Urinary bladder (tissue), 4 donors: ENCODE data around the gene AHDC1. TPM values are rescaled to one million over a fixed set of nuclear protein-coding genes. Genes with fewer than 3 reads are reported as not detected.
A peak's percentile ranks its signal among the peaks of the same experiment; 100 is the strongest.

Experiments
- DNase-seq: peaks from one replicate; pipeline ENCODE4 v3.0.0-alpha.2; 2015; ENCODE audit errors: extremely low spot score
- H3K27ac ChIP-seq: one replicate; pipeline ENCODE4 v1.5.1; 2013; ENCODE audit warnings: low read depth, mild to moderate bottlenecking, moderate library complexity
- H3K36me3 ChIP-seq: one replicate; pipeline ENCODE4 v1.6.1; 2013; ENCODE audit warnings: mild to moderate bottlenecking, moderate library complexity; ENCODE audit not compliant: insufficient read depth
- H3K4me1 ChIP-seq: one replicate; pipeline ENCODE4 v1.6.1; 2013; ENCODE audit warnings: mild to moderate bottlenecking, moderate library complexity; ENCODE audit not compliant: insufficient read depth
- H3K4me3 ChIP-seq: one replicate; pipeline ENCODE4 v1.5.1; 2013; ENCODE audit warnings: low read depth, low read length
- WGBS: extraction: QIAGEN DNeasy Blood & Tissue Kit; methylation state at CpG from one replicate; pipeline ENCODE4 v1.1.7; 2013; 5-methylcytosine and 5-hydroxymethylcytosine counted together
- polyA plus RNA-seq: library from polyadenylated mRNA; stranded (reverse); fragments of 200-250 nt; gene quantifications from one replicate; pipeline ENCODE4 v1.2.3, GENCODE V29; 2013
- total RNA-seq: library from RNA; depleted of rRNA; stranded (reverse); fragments of >200 nt; gene quantifications from one replicate; pipeline ENCODE4 v1.2.3, GENCODE V29; 2014
- donor health status: healthy with polysubstance abuse.
- donor health status: healthy.

Gene AHDC1
- total and polyA plus RNA-seq, 2 donors, result 19.0 to 44.8 TPM

DNA sequence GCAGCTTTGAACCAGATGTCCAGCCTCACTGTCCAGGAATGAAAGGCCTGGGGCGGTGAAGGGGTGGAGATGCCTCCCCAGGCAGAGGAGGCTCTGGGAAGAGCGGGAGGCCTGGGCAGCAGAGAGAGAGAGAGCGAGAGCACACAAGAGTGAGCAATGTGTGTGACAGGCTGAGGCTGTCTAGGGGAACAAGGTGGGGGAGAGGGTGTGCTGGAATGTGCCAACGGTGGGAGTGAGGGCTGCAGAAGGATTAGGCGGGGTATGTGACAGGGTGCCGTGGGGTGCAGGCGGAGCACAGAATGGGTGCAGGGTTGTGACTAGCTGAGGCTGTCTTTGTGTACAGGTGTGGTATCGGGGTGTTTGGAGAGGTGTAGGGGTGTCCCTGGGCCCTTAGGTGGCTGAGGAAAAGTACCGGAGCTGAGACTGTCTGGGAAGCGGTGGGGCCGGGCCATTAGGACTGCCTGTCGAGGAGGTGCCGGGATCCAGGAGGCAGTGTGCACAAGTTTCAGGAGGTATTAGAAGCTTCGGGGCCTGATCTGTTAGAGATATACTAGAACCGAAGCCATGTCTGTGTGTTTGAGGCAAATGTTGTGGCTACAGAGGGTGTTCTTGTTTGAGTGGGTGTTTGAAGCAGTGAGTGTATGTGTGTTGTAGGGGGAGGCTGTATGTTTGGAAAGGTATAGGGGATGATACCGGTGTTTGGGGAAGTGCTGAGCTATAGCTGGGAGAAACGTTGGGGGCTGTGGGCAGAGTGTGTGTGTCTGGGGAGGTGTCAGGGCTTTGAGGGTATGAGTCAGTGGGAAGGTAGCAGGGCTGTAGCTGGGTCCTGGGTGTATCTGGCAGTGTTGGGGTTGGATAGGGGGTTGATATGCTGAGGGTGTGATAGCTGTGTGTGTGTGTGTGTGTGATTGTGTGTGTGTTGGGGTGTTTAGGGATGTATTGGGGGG, 9.1 kb downstream of the AHDC1 start:
- H3K4me3 ChIP-seq, result no peak overlapping the region
- DNase-seq, result no peak
- 46% methylated on average over 17 of the region's 17 CpGs for WGBS
- H3K27ac ChIP-seq, result no peak overlapping the region
- H3K4me1 ChIP-seq, result no peaks in the 10 kb centered on the region
- no peaks in the 10 kb centered on the region for H3K36me3 ChIP-seq

GRCh38 chr1:27593678-27594563, 10.0 kb downstream of the AHDC1 start:
- Histone ChIP-seq H3K4me1 (no peaks in the 10 kb centered on the region), H3K27ac (peak overlapping the region; percentile 30), H3K36me3 (no peaks in the 10 kb centered on the region), H3K4me3 (no peak overlapping the region)
- 52% methylated on average over 8 of the region's 8 CpGs for WGBS
- DNase-seq, result no peak

DNA sequence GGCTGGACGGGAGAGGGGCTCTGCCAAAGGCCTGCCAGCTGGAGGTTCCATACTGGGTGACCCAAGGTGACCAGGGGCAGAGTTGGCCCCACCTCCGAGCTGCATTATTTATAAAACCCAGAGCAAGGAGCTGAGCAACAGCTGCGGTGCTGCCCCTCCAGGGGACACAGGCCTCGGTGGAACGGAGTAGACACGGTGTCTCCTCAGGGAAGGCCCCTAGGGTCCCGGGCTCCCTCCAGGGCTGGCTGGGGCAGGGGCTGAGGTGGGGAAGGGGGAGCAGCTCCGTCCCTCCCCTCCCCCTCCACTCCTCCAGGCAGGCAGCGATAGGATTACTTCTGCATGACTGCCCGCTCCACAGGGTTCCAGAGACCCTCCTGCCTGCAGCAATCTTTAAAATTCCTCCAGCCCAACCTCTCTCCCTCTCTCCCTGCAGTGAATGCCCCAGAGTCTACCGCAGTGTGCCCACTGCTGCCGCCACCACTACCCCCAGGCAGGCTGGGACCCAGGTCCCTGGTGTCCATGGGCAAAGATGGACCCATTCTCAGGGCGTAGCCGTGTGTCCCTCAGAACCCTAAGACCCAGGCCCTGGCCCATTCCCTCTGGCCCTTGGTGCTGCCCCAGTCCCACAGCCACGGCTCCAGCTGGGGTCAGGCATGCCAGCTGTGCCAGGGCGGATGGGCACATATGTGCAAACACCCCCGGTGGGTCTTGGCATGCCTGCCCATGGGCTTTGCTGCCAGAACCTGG, 10.8 kb downstream of the AHDC1 start:
- Histone ChIP-seq H3K36me3 (no peaks in the 10 kb centered on the region), H3K27ac (peak overlapping the region; percentile 30), H3K4me1 (no peaks in the 10 kb centered on the region), H3K4me3 (no peak overlapping the region)
- DNase-seq, result no peak
- 48% methylated on average over 17 of the region's 17 CpGs for WGBS

- no peak for DNase-seq
- Histone ChIP-seq H3K36me3 (no peaks in the 10 kb centered on the region), H3K4me1 (no peaks in the 10 kb centered on the region), H3K27ac (no peak overlapping the region), H3K4me3 (no peak overlapping the region)
- 71% methylated on average over 22 of the region's 22 CpGs for WGBS
Observed at GRCh38 chr1:27592232-27592930, 11.6 kb downstream of the AHDC1 start.

GRCh38 chr1:27591622-27592021, 12.3 kb downstream of the AHDC1 start:
- no peak overlapping the region for H3K27ac ChIP-seq
- H3K4me3 ChIP-seq, result no peak overlapping the region
- H3K4me1 ChIP-seq, result no peaks in the 10 kb centered on the region
- DNase-seq, result no peak
- no peaks in the 10 kb centered on the region for H3K36me3 ChIP-seq
- WGBS, result 48% methylated on average over 4 of the region's 4 CpGs

DNA sequence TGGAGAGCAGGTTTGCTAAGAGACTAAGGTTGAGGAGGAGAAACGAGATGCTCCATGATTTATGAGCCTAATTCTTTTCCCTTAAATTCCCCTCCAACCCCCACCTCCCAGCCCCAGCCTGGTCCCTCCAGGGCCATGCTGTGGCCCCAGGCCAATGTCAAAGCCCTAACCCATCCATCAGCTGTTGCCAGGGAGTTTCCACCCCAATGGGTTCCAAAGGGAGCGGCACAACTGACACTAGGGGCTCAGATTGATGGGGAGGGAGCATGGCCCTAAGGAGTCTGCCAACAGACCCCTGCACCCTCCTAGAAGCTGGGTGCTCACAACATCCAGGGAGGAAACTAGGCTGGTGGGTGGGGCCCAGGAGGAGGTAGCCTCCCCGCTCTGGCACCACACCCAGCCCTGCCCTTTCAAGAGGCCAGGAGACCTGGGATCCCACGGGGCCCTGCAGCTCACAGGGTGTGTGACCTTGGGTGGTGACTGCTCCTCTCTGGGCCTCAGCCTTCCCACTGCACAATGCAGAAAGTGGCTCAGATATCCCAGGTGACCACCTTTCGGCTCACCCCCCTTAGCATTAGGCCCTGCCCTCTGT, 12.9 kb downstream of the AHDC1 start:
- DNase-seq, result no peak
- no peak overlapping the region for H3K4me3 ChIP-seq

DNA sequence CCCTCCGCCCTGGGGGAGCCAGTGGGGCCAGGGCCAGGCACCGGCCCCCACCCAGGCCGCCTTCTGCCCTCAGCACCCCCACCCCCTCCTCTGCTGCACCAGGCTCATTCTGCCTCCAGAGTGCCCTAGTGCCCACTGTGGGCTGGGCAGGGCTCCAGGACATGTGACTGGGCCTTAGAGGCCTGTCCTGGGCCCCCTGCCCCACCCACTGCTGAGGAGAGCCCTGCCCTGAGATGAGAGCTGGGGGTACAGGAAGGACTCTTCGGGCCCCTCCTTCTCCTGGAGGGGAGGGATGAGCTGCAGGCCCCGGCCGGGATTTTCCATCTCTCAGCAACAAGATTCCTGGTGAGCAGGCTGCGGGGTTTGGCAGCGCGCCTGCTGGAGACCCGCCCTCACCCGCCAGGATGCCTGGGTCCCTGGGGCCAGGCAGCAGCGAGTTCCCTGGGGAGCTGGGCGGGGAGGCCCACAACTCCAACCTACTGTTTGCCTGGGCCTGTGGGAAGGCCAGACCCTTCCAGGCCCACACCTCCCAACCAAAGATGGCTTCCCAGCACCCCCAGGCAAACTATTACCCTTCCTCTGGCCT, 14.0 kb downstream of the AHDC1 start:
- Histone ChIP-seq H3K27ac (no peak overlapping the region), H3K4me3 (no peak overlapping the region), H3K4me1 (no peaks in the 10 kb centered on the region), H3K36me3 (no peaks in the 10 kb centered on the region)
- 19% methylated on average over 13 of the region's 13 CpGs for WGBS
- DNase-seq, result no peak

More for the DNA sequence above, 12.9 kb downstream of the AHDC1 start:
- Histone ChIP-seq H3K27ac (no peak overlapping the region), H3K36me3 (no peaks in the 10 kb centered on the region), H3K4me1 (no peaks in the 10 kb centered on the region)
- 55% methylated on average over 5 of the region's 5 CpGs for WGBS

- no peak overlapping the region for H3K4me3 ChIP-seq
- 46% methylated on average over 6 of the region's 6 CpGs for WGBS
Observed at GRCh38 chr1:27589441-27589840, 14.5 kb downstream of the AHDC1 start.

DNA sequence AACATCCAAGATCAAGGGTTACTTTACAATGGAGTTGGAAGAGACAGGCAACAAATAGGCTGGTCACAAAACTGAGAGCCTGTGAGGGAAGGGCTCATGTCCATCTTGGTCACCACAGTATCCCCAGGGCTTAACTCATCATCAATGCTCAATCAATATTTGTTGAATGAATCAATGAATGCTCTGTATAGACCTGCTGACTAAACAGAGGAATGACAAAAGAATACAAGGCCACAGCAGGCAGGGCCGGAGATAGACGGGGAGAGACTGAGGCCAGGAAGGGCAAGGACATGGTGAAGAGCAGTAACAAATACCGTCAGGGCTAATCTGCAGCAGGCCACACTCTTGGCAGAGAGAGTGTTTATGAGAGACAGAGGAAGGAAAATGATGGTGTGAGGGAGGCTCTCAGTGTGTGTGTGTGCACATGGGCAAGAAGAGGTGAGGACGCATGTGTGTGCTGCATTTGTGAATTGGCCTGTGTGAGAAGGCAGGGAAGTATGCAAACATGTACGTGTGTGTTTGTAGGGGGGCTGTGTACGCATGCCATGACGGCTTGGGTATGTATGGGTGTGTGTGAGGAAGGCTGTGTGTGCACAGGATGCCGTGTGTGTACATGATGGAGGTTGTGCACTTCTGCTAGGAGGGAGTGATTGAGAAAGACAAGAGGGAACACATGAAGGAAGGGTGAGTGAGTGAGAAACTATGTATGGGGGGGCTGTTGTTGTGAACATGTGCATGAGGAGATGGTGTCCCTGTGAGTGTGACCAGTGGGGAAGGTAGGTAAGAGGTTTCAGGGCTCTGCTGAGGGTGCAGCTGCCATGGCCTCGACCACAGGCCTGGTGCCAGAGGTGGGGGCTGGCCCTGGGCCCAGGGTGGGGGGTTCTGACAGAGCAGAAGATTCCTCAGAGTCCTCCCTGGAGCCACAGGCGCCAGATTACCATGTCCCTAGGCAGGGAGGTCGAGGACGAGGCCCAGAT, 15.4 kb downstream of the AHDC1 start:
- Histone ChIP-seq H3K4me3 (no peak overlapping the region), H3K4me1 (no peaks in the 10 kb centered on the region), H3K36me3 (no peaks in the 10 kb centered on the region), H3K27ac (peak overlapping the region; percentile 16)
- 38% methylated on average over 12 of the region's 12 CpGs for WGBS
- DNase-seq, result no peak

More at GRCh38 chr1:27589441-27589840, 14.5 kb downstream of the AHDC1 start:
- DNase-seq, result no peak
- Histone ChIP-seq H3K4me1 (no peaks in the 10 kb centered on the region), H3K36me3 (no peaks in the 10 kb centered on the region), H3K27ac (no peak overlapping the region)

- H3K27ac ChIP-seq, result no peak overlapping the region
Observed at GRCh38 chr1:27585684-27586083, 18.3 kb downstream of the AHDC1 start.

DNA sequence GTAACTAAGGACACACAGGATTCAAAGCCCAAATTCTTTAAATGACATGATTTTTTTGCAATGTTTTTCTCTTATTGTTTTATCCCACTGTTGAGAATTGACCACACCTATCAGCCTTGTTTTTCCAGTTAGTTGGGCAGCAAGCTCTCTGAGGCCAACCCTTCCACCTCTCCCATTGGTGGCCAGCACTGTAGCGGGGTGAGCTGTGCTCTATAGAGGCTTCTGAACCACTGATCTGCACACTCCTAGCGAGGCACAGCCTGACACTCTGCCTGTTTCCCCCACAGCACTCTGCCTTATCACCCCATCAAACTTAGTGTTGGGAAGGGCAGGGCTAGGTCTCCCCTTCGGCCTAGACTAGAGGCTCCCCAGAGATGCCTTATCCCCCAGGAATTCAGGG, 19.5 kb downstream of the AHDC1 start:
- Histone ChIP-seq H3K27ac (no peak overlapping the region), H3K4me1 (no peaks in the 10 kb centered on the region)
- WGBS, result 89% methylated on average over 3 of the region's 3 CpGs

More at GRCh38 chr1:27585684-27586083, 18.3 kb downstream of the AHDC1 start:
- Histone ChIP-seq H3K4me3 (no peak overlapping the region), H3K36me3 (no peaks in the 10 kb centered on the region), H3K4me1 (no peaks in the 10 kb centered on the region)
- 48% methylated on average over 3 of the region's 3 CpGs for whole genome bisulfite sequencing
- DNase-seq, result no peak

More for the DNA sequence above, 19.5 kb downstream of the AHDC1 start:
- no peaks in the 10 kb centered on the region for H3K36me3 ChIP-seq
- no peak for DNase-seq
- H3K4me3 ChIP-seq, result no peak overlapping the region
